HFFc6 (cell line): ENCODE measurements around the gene OR2B2. TPM values are rescaled to one million over a fixed set of nuclear protein-coding genes. Genes with fewer than 3 reads are reported as not detected.
A peak's percentile ranks its signal among the peaks of the same experiment; 100 is the strongest.

Experiments
- DNase-seq: peaks from one replicate; pipeline ENCODE4 v3.0.0-alpha.2; 2018
- H3K27ac Mint-ChIP-seq: 2 replicates; pipeline ENCODE4 v1.8.0; 2020; ENCODE audit warnings: mild to moderate bottlenecking, mixed read lengths
- H3K27me3 Mint-ChIP-seq: 2 replicates; pipeline ENCODE4 v1.8.0; 2021; ENCODE audit warnings: mild to moderate bottlenecking, moderate library complexity, mixed read lengths; ENCODE audit not compliant: insufficient read depth
- H3K36me3 Mint-ChIP-seq: 2 replicates; pipeline ENCODE4 v1.8.0; 2021; ENCODE audit warnings: low read depth, mixed read lengths
- H3K4me1 Mint-ChIP-seq: 2 replicates; pipeline ENCODE4 v1.8.0; 2020; ENCODE audit warnings: low read depth, mixed read lengths
- H3K4me3 Mint-ChIP-seq: 2 replicates; pipeline ENCODE4 v1.8.0; 2020; ENCODE audit warnings: mild to moderate bottlenecking, moderate library complexity, mixed read lengths
- H3K9me3 Mint-ChIP-seq: 2 replicates; pipeline ENCODE4 v1.8.0; 2020; ENCODE audit warnings: mild to moderate bottlenecking, mixed read lengths
- CTCF ChIP-seq: fragments of 200-600 bp; sonication (generic); IDR thresholded peaks from 2 replicates; pipeline ENCODE4 v1.5.0; 2021; ENCODE audit warnings: antibody characterized with exemption, mild to moderate bottlenecking
- total RNA-seq, 6 experiments: library from RNA; stranded (reverse); fragmentation: NEBNext Ultra II Directional; extraction: Animal tissue kit (Norgen Biotek cat#: 25700); gene quantifications; 2 replicates in 1 of 6; 3 replicates in 5 of 6; pipeline ENCODE4 v1.2.3, GENCODE V29; 2021

Gene OR2B2
- total RNA-seq, 6 experiments from 2014 or later: not detected

- TF ChIP-seq CTCF: 0 out of 2 replicates have a peak, but pooled peaks have one; percentile 11
- H3K27me3 Mint-ChIP-seq: peaks cover 1% of the 10 kb centered on the region; the same call in 1 of the 2 replicates
- H3K4me3 Mint-ChIP-seq: no peak overlapping the region
- peaks cover 21% of the 10 kb centered on the region for H3K4me1 Mint-ChIP-seq
- H3K9me3 Mint-ChIP-seq: no peaks in the 10 kb centered on the region
- DNase-seq: no peak
- H3K27ac Mint-ChIP-seq: no peak overlapping the region
- H3K36me3 Mint-ChIP-seq: no peaks in the 10 kb centered on the region
Measured at GRCh38 chr6:27886073-27886472, 26.1 kb downstream of the OR2B2 start.

GRCh38 chr6:27883136-27883535 is 29.1 kb downstream of the OR2B2 start:
- TF ChIP-seq CTCF: no peak
- no peak overlapping the region for H3K4me3 Mint-ChIP-seq
- H3K36me3 Mint-ChIP-seq: no peaks in the 10 kb centered on the region
- no peaks in the 10 kb centered on the region for H3K4me1 Mint-ChIP-seq
- no peak overlapping the region for H3K27ac Mint-ChIP-seq
- H3K27me3 Mint-ChIP-seq: no peaks in the 10 kb centered on the region; the same call in 1 of the 2 replicates
- no peaks in the 10 kb centered on the region for H3K9me3 Mint-ChIP-seq
- DNase-seq: no peak

GRCh38 chr6:27882624-27883023 is 29.6 kb downstream of the OR2B2 start:
- Mint-ChIP-seq H3K27ac (no peak overlapping the region), H3K4me1 (no peaks in the 10 kb centered on the region), H3K36me3 (no peaks in the 10 kb centered on the region), H3K4me3 (no peak overlapping the region), H3K27me3 (no peaks in the 10 kb centered on the region; the same call in 1 of the 2 replicates), H3K9me3 (no peaks in the 10 kb centered on the region)
- DNase-seq: no peak
- TF ChIP-seq CTCF: no peak

GRCh38 chr6:27879837-27880236 is 32.4 kb downstream of the OR2B2 start:
- H3K9me3 Mint-ChIP-seq: no peaks in the 10 kb centered on the region
- H3K36me3 Mint-ChIP-seq: no peaks in the 10 kb centered on the region
- no peaks in the 10 kb centered on the region for H3K4me1 Mint-ChIP-seq
- H3K4me3 Mint-ChIP-seq: no peak overlapping the region
- no peaks in the 10 kb centered on the region; the same call in 1 of the 2 replicates for H3K27me3 Mint-ChIP-seq
- no peak for DNase-seq
- no peak for TF ChIP-seq CTCF
- H3K27ac Mint-ChIP-seq: no peak overlapping the region

GRCh38 chr6:27874016-27874415 is 38.2 kb downstream of the OR2B2 start:
- TF ChIP-seq CTCF: no peak
- Mint-ChIP-seq H3K4me1 (peaks cover 41% of the 10 kb centered on the region), H3K4me3 (peak overlapping the region; percentile 94), H3K9me3 (peaks cover 5% of the 10 kb centered on the region), H3K27ac (peak overlapping the region; percentile 94), H3K36me3 (no peaks in the 10 kb centered on the region), H3K27me3 (peaks cover 14% of the 10 kb centered on the region)
- DNase-seq: no peak
